GM13977 (cell line): ENCODE data around the gene NSL1.
"Not testable (repeated sequence)": the region's sequence is repeated elsewhere in the genome, so short reads cannot be mapped to it uniquely, and the experiment has no call there.

Experiments used
- DNase-seq: peaks from one replicate; pipeline ENCODE4 v3.0.0; 2012; ENCODE audit warnings: low spot score
- in situ Hi-C: fragments of 300-500 bp; cut with MboI; formaldehyde crosslinking; loops from one replicate; pipeline ENCODE4 v1.12.0; 2022; ENCODE audit warnings: low sequenced_read_pairs, low pct_unique_long_range_greater_than_20kb, mixed read lengths, inconsistent platforms; ENCODE audit not compliant: unreplicated experiment
- TF ChIP-seq, protein P1 (sequence below): IDR thresholded peaks from 2 replicates; pipeline ENCODE4 v1.5.1; 2012; ENCODE audit warnings: mild to moderate bottlenecking, control low read depth; ENCODE audit not compliant: insufficient read depth; ENCODE audit errors: extremely low read depth, missing control alignments

The NSL1 gene

DNA sequence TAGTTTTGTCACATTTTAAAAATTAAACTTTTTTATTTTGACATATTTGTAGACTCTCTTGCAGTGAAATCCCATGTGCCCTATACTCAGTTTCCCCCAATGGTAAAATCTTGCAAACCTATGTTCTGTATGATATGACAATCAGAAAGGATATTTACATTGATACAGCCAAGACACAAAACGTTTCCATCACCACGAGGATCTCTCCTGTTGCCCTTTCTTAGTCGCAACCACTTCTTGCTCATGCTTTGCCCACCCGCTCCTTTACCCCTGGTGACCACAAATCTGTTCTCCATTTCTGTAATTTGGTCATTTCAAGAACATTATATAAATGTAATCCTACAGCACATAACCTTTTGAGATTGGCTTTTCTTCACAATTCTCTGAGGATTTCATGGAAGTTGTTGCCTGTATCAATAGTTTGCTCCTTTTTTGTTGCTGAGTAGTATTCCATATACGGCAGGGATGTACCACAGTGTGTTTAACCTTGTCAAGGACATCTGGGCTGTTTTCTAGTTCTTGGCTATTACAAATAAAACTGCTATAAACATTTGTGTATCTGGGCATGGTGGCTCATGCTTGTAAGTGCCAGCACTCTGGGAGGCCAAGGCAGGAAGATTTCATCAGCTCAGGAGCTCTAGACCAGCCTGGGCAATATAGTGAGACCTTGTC is 78.0 kb downstream of the NSL1 start:
- TF ChIP-seq, protein P1, sequence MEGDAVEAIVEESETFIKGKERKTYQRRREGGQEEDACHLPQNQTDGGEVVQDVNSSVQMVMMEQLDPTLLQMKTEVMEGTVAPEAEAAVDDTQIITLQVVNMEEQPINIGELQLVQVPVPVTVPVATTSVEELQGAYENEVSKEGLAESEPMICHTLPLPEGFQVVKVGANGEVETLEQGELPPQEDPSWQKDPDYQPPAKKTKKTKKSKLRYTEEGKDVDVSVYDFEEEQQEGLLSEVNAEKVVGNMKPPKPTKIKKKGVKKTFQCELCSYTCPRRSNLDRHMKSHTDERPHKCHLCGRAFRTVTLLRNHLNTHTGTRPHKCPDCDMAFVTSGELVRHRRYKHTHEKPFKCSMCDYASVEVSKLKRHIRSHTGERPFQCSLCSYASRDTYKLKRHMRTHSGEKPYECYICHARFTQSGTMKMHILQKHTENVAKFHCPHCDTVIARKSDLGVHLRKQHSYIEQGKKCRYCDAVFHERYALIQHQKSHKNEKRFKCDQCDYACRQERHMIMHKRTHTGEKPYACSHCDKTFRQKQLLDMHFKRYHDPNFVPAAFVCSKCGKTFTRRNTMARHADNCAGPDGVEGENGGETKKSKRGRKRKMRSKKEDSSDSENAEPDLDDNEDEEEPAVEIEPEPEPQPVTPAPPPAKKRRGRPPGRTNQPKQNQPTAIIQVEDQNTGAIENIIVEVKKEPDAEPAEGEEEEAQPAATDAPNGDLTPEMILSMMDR, result no peak
- DNase-seq, result no peak
- in situ Hi-C loops, result no loop called here

DNA sequence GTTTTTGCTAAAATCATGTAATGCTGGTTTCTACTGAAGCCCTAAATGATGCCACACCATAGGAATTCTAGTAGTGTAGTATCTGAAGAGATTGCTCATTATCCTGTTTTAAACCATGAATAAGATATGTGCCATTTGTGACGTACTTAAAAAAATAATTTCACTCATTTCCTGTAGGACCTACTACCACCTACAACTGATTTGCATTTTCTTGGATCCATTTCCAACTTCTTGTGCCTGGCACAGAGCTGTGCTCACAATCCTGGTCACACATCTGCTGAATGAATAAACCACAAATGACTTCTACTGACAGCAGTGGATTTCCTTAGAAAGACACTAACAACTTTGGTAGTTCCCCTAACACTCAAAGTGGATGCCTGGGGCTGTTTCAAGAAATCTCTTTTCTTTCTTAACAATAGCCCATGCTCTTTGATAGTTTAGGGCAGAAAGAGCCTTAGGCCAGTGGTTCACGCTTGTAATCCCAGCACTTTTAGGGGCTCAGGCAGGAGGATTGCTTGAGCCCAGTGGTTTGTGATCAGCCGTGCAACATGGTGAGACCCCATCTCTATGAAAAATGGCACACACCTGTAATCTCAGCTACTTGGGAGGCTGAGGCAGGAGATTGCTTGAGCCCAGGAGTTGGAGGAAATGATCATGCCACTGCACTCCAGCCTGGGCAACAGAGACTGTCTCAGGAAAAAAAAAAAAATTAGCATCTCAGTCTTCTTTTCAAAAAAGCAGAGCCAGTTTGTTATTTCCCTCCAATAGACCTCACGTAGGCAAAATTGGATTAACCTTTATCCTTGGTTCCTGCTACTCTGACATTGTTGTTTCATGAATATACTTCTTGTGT is 78.9 kb downstream of the NSL1 start:
- no peak for DNase-seq
- in situ Hi-C loops, result no loop called here
- TF ChIP-seq, protein P1, result no peak

DNA sequence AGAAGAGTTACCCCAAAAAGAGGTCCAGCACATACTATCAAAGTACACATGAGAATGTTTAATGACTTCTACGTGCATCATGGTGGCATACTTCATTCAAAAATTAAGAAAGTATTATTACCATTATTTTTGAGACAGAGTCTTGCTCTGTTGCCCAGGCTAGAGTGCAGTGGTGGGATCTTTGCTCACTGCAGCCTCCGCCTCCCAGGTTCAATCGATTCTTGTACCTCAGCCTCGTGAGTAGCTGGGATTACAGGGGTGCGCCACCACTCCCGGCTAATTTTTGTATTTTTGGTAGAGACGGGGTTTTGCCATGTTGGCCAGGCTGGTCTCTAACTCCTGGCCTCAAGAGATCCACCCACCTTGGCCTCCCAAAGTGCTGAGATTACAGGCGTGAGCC is 79.6 kb downstream of the NSL1 start:
- DNase-seq, in situ Hi-C loops: not testable (repeated sequence)

DNA sequence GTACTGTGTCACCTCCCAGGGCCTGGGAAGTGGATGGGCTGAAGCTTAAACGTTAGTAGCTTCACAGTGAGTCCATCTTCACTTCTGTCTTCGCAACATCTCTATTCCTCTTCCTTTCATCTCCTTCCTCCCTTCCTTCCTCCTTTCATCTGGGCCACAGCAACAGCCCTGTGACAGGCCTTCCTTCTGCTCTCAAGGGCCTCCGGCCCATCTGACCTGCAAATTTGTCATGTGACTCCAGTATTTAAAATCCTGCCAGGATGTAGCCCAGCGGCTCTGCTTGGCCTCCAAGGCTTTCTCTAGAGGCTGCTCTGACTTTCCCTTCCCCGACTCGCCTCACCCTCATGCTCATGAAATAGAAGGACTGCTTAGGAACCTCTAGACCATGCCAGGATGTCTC is 81.0 kb downstream of the NSL1 start:
- DNase-seq, result no peak
- in situ Hi-C loops, result no loop called here
- TF ChIP-seq, protein P1, result no peak

DNA sequence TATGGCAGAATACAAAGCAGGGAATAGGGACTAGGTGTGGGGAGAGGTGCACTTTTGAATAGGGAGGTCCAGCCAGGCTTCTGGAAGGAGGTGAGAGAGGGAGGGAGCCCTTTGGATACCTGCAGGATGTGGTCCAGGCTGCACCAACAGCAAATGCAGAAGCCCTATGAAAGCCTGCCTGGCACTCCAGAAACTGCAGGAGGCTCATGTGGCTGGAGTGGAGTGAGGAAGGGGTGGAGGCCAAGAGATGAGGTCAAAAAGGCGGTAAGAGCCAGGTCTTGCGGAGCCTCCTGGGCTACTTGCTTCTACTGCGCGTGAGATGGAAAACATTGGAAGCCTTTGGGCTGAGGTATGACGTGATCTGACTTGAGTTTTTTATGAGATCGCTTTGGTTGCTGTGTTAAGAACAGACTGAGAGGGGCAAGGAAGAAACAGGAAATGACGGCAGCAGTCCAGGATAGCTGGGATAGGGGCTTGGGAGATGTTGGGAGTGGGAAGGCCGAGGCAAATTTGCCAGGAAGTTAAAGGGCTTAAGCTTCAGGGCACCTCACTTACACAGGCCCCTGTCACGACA is 87.5 kb downstream of the NSL1 start:
- TF ChIP-seq, protein P1, result no peak
- in situ Hi-C loops, result no loop called here

DNA sequence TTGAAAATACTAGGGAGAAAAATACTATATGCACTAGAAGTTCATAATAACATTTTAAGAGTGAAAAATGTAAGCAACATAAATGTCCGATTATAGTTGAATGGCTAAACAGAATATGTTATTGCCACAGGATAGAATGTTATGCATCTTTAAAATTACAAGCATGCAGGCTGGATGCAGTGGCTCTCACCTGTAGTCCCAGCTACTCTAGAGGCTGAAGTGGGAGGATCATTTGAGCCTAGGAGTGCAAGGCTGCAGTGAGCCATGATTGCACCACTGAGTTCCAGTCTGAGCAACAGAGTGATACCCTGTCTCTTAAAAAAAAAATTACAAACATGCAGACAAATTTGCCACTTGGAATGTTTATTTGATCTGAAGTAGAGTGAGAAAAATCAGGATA is 88.9 kb downstream of the NSL1 start:
- no peak for DNase-seq
- TF ChIP-seq, protein P1, result no peak
- in situ Hi-C loops, result no loop called here

More for the DNA sequence above, 87.5 kb downstream of the NSL1 start:
- DNase-seq, result no peak

DNA sequence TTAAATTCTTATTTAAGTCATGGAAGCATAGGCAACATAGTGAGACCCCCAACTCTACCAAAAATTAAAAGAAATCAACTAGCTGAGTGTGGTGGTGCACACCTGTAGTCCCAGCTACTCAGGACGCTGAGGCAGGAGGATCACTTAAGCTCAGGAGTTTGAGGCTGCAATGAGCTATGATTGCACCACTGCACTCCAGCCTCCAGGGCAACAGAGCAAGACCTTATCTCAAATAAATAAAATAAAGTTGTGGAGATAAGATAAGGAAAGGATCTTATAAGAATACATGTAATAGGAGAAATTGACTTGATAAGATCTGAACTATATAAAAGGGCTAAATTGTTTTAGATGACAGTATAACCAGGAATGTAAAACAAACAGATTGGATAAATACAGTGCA is 89.7 kb downstream of the NSL1 start:
- in situ Hi-C loops, result no loop called here
- DNase-seq, result no peak
- TF ChIP-seq, protein P1, result no peak
